HTR-8/SVneo (cell line): ENCODE results near the gene SSR2.
"Not testable (repeated sequence)": the region's sequence is repeated elsewhere in the genome, so short reads cannot be mapped to it uniquely, and the experiment has no call there.

Experiments used
- DNase-seq: peaks from one replicate; pipeline ENCODE4 v3.0.0; 2011; ENCODE audit warnings: low spot score, mixed read lengths; ENCODE audit not compliant: insufficient read length
- FAIRE-seq: peaks from 2 replicates; lab custom pipeline; 2011; peaks lifted over from hg19 to GRCh38; lab: Jason Lieb, UNC

Gene SSR2

DNA sequence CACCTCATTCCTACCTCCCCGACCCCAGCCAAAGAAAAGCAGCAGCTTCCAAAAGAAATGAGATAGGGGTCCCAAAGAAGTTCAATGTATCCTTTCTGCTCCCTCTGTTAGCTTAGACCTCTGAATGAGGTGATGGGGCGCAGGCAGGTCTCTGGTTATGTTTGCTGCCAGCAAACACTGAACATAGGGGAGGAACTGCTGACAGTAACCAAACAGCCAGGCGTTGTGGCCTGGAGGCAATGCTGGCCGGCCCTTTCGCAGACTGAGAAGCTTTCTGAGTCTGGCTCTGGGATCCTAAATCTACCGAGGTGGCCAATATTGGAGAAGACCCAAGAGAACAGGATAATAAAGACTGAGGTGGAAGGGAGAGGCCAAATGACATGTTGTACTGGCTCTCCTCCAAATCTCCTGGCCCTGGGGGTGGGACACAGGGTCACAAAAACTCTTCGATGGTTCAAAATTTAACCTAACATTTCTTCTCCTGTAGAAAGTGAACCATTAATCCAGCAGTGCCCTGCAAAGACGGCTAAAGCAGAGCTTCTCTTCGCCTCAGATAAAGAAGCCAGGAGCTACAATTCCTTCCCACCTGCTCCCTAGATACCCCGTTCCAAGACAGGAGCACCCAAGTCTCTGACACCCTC, 19.6 kb downstream of the SSR2 start:
- FAIRE-seq = no peak

DNA sequence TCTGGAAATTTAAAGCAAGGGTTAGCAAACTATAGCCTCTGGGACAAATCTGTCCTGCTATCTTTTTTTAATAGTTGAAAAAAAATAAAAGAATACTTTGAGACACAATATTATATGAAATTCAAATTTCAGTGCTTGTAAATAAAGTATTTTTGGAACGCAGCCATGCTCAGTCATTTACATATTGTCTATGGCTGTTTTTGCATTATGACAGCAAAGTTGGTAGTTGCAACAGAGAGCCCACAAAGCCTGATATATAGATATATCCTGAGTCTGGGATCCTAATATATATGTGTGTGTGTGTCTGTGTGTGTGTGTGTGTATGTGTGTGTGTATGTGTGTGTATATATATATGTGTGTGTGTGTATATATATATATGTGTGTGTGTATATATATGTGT, 20.8 kb downstream of the SSR2 start:
- no peak for DNase-seq
- no peak for FAIRE-seq

More for the DNA sequence above, 19.6 kb downstream of the SSR2 start:
- DNase-seq = no peak

DNA sequence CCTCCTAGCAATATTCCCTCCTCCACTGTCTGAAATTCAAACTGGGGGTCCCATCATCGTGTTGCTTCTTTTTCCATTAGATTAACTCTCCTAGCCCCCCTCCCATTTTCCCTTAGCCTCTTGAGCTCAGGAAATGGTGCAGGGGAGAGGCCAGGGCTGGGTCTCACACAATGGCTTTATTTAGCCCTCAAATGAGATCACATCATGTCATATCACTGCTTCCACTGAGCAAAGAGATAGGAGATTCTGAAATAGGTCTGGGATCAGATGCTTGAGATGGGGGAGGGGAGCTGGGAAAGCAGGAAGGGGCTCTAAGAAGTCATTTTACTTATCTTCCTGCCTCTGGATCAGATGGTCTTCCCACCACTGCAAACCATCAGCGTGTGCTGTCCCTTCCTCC, 24.6 kb downstream of the SSR2 start:
- FAIRE-seq = no peak

DNA sequence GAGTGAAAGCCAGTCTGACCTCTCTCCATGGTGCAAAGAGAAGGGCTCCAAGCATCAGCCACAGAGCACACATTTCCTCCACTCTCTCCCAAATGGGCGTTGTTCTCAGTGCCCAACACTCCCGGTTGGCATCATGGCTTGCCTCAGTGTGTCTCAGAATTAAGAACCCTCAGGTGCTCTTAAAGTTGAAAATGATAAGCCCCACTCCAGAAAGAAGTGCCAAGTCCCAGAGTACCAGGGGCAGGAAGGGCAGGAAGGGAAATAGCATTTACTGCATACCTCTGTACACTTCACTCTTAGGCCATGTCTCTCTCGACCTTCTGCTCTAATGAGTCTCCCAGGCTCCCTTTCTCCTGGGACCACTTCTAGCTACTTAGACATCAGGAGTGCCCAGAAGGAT, 27.2 kb downstream of the SSR2 start:
- DNase-seq (no peak), FAIRE-seq (no peak)

More for the DNA sequence above, 24.6 kb downstream of the SSR2 start:
- no peak for DNase-seq

DNA sequence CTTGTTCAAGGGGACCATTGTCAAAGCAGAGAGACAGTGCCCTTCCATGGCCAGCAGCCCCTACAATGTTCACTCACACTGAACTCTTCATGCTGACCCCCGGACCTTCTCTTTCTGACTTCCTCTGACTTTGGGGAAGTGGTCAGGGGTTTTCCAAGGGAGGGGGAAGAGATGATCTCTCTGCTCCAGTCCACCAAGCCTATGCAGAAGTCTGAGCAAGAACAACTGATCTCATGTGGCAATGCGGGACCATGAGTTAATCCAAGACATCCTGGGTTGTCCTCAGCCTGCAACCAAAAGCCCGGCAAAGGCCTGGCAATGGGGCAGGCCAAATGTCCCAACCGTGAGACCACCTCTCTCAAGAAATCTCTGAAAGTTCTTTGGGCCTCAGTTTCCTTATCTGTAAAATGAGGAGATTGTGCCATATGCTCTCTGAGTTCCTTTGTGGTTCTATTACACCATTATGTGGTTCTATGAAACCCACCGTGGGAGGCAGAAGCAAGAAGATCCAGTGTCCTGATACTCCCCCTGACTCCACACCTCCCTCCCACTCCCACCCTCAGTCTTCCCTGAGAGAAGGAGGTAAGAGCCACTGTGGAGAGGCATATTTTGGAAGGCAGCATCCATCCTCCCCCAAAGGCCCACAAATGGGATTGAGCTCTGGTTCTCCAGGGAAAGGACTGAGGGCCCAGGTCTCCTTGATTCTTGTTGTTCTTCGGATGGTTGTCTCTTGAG, 30.6 kb downstream of the SSR2 start:
- FAIRE-seq (no peak), DNase-seq (no peak)

DNA sequence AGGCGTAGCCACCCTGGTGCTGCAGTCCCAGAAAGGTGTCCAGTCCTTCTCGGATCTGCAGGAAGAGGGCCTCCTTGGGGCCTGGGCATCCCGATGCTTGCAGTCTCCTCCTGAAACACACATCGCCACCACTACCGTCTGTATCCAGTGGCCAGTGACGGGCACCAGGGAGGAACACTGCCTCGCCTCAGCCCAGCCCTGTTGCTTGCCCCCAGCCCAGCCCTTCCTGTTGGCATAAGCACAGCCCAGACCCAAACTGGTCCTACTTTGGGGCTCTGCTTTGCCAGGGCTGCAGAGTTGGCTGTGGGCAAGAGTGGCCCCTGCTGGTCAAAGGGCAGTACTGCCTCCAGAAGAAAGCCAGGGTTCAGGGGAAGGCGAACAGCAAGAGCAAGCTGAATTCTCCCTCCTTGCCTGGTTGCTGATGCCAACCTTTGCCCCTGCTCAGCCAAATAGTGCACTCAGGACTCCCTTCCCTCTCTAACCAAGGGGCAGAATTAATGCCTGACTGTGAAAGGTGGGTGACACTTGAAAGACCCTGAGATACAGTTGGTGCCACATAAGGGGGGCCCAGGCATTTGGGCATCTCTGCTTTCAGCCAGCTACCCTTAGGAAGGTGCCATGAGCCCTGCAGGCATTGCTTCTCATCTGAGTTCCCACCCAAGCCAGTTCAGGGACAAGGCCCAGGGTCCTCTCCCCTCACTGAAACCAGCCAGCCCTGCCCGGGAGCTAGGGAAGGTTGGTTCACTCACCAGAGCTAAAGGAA, 31.3 kb downstream of the SSR2 start:
- peak; percentile 72 for DNase-seq
- FAIRE-seq = peak; percentile 57

DNA sequence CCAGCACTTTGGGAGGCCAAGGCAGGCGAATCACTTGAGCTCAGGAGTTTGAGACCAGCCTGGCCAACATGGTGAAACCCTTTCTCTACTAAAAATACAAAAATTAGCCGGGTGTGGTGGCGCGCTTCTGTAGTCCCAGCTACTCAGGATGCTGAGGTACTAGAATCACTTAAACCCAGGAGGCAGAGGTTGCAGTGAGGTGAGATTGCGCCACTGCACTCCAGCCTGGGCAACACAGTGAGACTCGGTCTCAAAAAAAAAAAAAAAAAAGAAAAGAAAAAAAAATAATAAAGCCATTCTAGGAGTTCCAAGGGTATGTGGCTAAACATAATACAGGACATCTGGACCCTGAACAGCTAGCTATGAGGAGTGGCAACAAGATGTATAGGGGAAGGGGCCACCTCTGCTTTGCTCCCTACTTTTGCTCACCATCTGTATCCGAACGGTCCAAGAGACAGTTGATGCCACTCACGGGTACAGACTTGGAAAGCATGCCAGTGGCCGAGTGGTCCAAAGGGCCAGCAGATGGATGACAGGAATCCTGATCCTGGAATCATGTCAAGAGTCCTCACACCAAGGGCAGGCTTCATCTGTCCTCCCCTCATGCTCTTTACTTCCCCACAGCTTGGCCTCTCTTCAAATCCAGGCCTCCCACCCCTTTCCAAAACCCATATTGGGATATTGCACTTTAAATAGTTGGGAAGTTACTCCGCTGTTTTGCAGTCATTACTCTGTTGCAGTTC, 35.7 kb downstream of the SSR2 start:
- not testable (repeated sequence) for FAIRE-seq, DNase-seq

DNA sequence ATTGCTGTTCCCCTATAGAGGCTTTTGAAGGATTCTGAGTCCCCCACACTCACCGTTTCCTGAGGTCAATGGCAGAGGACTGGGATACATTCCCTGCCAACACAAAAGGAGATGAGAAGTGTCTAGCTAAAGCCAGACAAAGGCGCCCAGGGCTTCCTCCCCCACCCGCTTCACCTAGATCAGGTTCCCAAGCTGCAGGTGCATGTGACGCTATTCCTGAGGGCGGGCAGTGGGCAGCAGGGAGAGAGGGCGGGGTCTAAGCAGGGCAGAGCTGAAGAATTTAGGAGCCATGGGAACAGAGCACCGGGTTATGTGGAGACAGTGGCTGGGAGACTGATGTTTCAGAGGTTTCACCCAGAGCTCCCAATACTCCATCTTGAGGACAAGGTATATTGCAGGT, 36.4 kb downstream of the SSR2 start:
- DNase-seq = no peak
- FAIRE-seq = no peak

DNA sequence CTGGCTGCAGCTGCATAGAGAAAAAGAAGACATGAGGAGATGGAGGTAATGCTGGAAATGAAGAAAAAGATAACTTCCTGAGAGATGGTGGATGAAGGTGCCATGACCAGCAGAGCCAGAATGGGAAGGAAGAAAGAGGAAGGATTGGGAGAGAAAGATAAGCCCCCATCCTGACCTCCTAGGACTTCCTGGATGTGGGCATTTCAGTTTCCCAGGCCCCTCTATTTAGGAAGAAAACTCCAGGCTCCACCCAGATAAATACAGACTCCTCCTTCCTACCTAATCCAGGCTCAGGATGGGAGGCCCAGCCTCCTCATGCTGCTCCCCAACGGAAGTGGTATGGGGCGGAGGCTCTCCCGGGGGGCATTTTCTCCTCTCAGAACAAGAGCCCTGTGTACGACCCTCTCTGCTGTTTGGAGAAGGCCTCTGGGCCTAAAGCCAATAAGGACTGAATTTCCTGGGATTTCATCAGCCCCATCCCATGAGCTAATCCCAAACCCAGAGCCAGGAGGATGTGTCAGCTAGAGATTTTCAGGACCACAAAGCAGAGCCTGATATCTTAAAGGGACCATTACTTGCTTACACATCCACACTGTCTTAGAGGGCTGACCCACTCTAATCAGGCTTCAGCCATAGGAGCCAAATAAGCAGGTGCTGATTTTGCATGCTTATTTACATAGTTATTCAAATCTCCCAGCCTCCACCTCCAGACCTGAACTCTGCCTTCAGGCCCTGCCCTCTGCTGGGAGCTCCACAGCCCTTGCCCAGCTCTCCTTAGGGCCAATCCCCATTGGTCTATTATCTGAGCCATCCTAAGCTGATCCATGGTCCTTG, 37.3 kb downstream of the SSR2 start:
- DNase-seq (peak; percentile 57), FAIRE-seq (no peak)

DNA sequence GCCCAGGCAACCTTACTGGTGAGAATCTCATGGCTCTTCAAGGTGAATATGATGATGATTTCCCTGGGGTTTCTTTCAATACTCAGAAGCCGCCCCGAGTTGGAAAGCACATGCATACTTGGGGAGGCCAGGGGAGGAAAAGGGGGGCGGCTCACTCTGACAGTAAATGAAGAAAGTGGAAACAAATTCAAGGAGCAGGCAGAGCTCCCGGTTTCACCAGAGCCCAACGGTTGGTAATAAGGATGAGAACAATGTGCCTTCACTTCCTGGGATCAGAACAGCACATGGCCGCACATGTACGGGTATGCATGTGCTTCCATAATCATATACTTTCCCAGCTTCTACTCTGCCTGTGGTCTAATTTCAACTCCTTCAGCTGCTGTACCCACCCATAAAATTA, 38.6 kb downstream of the SSR2 start:
- DNase-seq = no peak
- no peak for FAIRE-seq

DNA sequence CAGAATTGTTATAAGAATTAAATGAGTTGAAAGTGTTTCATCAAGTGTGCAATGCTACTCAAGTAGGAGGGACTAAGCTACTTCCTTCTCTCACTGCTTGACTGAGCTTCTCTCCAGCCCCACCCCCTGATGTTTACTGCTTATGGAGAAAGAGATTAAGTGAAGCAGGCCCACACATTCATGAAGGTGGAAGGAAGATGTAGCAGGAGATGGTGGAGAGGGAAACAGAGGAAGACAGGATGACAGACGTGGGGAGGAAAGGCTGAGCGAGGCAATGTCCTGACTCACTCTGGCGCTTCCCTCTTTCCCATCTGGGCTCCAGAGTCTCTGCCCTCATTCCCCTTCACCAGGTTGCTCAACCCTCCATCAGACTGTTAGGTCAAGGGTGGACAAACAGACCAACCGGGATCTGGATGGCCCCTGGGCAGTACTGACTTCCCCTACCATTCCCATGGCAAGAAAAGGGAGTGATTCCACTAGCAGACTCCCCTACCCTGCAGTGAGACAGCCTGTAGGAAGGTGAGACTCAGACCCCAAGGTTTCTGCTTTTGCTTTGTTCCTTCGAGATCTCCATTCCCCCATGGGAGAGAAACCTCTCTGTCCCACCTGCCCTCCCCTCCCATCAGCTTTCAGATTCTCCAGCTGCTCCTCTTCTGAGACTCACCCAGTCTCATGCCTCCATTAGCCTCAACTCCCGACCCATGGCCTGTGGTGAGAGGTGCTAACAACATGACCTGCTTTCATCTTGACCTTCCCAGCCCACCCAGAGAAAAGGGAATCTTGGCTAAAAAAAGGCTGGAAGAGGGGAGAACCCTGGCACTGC, 39.3 kb downstream of the SSR2 start:
- no peak for FAIRE-seq
- DNase-seq = no peak

DNA sequence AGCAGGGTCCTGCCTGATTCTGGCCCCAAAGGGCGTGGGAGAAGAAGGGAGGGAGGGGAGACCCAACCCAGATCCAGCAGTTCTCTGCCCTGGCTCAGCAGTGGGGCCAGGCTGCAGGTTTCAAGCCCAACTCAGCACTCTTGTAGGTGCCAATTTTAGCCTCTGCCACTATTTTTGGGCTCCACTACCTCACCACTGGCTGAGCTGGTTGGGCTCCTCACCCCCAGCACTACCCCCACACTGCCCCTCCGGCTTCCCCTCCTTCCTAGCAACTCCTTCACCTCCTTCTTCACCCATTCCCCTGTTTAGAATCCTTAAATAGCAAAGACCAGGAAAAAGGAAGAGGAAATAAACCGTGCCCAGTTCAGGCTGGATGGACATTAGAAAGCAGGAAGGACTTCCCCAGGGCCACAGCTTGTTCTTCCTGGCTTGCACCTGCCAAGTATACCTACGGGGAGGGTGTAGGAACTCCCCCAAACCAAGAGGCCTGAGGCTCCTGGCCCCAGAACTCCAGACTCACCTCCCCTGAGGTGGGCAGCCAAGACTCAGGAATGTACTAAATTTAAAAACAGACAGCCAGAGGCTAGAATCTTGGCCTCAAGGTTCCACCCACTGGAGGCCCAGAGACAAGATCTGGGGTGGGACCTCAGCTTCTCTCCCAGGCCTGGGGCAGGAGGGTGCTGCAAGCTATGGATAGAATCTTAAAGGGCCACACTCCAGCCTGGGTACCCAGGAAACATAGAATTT, 41.0 kb downstream of the SSR2 start:
- no peak for DNase-seq
- no peak for FAIRE-seq

DNA sequence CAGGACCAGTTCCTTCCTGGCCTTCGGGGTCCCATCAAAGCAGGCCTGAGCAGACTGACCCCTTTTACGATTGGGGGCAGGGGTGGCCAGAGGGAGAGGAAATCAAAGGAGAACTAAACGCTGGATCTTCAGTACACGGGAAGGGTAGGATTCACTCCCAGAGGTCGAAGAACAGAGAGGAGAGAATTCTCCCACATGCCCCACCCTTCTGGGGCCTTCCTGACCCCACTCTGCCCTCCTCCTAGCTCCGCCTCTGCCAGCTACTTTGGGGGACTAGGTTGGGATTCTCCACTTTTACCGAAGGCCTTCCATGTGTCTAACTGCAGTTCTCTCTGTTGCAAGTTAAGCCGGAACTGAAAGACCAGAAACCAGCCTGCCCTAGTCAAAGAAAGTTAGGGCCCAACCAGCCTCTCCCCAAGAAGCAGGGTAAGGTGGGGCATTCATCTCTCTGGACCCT, 41.8 kb downstream of the SSR2 start:
- FAIRE-seq (no peak), DNase-seq (no peak)

DNA sequence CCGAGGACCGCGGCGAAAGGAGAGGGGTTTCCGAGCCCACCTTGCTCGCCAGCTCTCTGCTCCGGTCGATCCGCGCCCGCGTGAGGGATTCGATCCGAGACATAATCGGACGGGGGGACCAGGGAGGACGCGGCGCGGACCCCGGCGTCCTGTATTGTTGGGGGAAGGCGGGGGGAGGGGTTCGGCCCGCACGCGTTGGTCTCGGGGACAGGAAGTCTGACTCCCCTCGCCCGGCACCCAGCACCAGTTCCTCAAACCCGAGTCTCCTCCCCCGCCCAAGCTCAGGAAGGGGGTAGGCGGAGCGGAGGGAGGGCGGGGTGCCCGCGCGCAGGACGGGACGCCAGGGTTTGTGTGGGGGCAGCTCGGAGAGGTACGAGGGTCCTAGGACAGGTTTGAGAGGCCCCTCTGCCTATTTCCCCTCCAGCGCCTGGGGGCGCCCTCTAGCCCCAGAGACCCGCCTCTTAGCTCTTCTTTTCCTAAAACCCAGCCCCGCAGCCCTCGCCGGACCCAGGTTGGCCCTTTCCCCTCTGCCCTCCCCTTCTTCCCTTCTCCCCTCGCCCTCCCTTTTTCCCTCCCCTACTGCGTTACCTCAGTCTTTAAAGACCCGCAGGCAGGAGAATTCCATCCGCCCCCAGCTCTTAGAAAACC, 42.3 kb downstream of the SSR2 start, which contains the start of gene ARHGEF2:
Gene ARHGEF2, minus strand, starts transcription at position 223 of the 648 bp plus-strand sequence. Its CDS starts 120 bp downstream, at position 103.
- DNase-seq = peak; percentile 75
- no peak for FAIRE-seq

DNA sequence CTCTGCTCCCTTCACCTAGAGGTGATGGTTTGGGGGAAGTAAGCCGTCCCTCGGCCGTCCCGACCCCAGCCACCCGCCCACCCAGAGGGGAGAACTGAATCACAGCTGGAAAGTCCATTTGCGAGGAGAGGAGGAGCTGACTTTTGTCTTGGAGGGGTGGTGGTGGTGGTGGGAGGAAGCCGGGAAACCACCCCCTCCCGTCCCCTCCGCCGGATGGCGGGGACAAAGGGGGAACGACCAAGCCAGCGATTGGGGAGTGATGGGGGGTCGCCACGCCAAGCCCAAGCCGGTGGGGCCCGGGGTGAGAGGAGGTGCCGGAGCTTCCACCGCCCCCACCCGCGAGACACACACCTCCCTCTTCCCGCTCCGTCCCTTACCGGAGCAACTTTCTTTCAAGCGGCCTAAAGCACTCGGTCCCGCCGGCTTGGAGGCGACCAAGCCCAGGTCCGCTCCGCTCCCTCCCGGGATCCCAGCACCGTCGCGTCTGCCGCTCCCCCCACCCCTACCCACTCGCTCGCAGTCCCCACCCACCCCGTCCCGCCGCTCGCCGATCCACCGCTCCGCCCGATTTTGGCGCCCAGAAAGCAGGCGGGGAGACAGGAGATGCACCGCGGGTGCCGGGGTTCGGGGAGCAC, 42.9 kb downstream of the SSR2 start:
- no peak for DNase-seq
- no peak for FAIRE-seq

DNA sequence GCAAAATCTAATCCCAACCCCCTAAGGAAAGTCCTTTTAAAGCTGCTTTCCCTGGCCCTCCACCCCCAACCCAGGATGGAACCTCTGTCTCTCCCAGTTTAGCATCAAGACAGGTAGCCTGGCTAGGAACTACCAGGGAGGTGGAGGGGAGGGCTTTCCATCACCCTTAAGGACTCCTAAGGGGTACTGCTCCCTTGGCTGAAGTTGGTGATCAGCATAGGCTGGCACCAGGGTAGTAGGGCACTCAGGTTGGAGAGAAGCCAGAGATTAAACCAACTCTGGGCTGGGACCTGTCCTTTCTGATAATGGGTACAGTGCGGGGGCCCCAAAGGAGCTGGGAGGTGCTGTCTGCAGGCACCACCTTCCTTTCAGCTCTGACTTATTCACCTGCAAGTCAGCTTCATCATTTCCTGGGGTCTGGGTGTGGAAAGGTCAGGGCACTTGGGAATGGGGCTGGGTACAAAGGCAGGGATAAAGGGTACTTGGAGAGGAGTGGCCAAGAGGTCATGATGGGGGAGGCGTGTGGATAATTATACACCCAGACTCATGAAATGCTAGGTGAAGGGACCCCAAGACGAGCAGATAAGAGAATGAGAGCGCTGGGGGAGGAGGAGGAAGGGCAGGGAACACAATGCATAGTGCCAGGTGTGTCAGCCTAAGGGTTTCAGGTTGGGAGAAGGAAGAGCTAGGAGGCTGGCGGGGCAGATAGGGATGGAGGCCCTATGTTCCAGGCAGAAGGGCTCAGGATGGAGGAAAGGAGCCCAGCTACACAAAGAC, 43.6 kb downstream of the SSR2 start:
- no peak for DNase-seq
- no peak for FAIRE-seq
